CD4-positive, alpha-beta T cell treated with Interferon alpha-2 for 1 hour (primary cell): ENCODE results near the gene RNU2-1.
"Not testable (repeated sequence)": the region's sequence is repeated elsewhere in the genome, so short reads cannot be mapped to it uniquely, and the experiment has no call there.

ENCODE experiments used
- DNase-seq, 2 donors: peaks; one replicate each; pipeline ENCODE4 v3.0.0-alpha.2; 2020 to 2022

The RNU2-1 gene

GRCh38 chr17:43233877-43234276 lies at the start of gene RNU2-1:
RNU2-1 (minus strand) TSS chr17:43233977.
- DNase-seq, result not testable (repeated sequence)

- not testable (repeated sequence) for DNase-seq
Observed at GRCh38 chr17:43272914-43273313, 39.1 kb upstream of the RNU2-1 start.

GRCh38 chr17:43272483-43272882 lies 38.7 kb upstream of the RNU2-1 start:
- peak in 1 of 2 donors; percentile 19 for DNase-seq

GRCh38 chr17:43270552-43271504 lies 37.1 kb upstream of the RNU2-1 start:
- DNase-seq, result not testable (repeated sequence)

GRCh38 chr17:43246456-43246855 lies 12.7 kb upstream of the RNU2-1 start:
- not testable (repeated sequence) for DNase-seq

GRCh38 chr17:43240596-43241352 lies 7.0 kb upstream of the RNU2-1 start:
- DNase-seq, result not testable (repeated sequence)

- DNase-seq, result not testable (repeated sequence)
Observed at GRCh38 chr17:43239597-43239996, 5.8 kb upstream of the RNU2-1 start.

GRCh38 chr17:43233263-43233662 lies 514 bp downstream of the RNU2-1 start:
- not testable (repeated sequence) for DNase-seq

GRCh38 chr17:43232021-43232699 lies 1.6 kb downstream of the RNU2-1 start:
- DNase-seq, result peak in 1 of 2 donors; percentile 23

GRCh38 chr17:43231205-43232020 lies 2.4 kb downstream of the RNU2-1 start:
- DNase-seq, result not testable (repeated sequence)

GRCh38 chr17:43228020-43228782 lies 5.6 kb downstream of the RNU2-1 start, which contains the start of gene CCDC200:
CCDC200 (minus strand) TSS chr17:43228623; CDS start chr17:43228554, 69 bp downstream.
- not testable (repeated sequence) for DNase-seq

GRCh38 chr17:43226393-43226792 lies 7.4 kb downstream of the RNU2-1 start:
- DNase-seq, result no peak

- no peak for DNase-seq
Observed at GRCh38 chr17:43224146-43224705, 9.6 kb downstream of the RNU2-1 start.

GRCh38 chr17:43220511-43221125 lies 13.2 kb downstream of the RNU2-1 start:
- DNase-seq, result no peak

- no peak for DNase-seq
Observed at GRCh38 chr17:43219746-43220380, 13.9 kb downstream of the RNU2-1 start.

GRCh38 chr17:43219001-43219400 lies 14.8 kb downstream of the RNU2-1 start:
- DNase-seq, result no peak

GRCh38 chr17:43217614-43218087 lies 16.1 kb downstream of the RNU2-1 start:
- no peak for DNase-seq

- no peak for DNase-seq
Observed at GRCh38 chr17:43216762-43217613, 16.8 kb downstream of the RNU2-1 start.

- DNase-seq, result no peak
Observed at GRCh38 chr17:43216369-43216761, 17.4 kb downstream of the RNU2-1 start.
